ENCODE measurements around the gene KSR2. TPM values are rescaled to one million over a fixed set of nuclear protein-coding genes. Genes with fewer than 3 reads are reported as not detected.

KSR2 gene
- total and polyA plus RNA-seq, 9 donors, result under 0.01 to 0.15 (median 0.08) TPM; not detected in 4

DNA sequence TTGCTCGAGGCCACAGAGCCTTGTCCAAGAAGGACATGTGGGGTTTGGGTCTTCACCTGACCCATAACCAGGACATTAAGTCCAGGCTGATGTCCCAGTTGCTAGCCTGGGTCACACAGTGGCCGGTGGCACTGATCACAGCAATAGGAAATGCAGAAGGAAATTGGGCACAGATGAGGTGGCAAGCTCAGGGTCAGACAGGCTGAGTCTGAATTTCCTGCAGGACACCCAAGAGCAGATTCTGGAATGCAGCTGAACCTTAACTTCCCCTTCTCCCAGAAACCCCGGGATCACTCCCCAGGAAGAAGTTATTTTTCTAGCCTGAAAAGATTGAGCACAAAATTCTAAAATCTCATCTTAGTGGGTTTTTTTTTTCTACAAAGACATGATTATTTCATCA lies 199.9 kb downstream of the KSR2 start:
- no peaks in the 10 kb centered on the region for H3K36me3 ChIP-seq
- intact Hi-C loops (cut with DNase I), result no loop called here
- no peak for DNase-seq
- 64 to 76% (median 66%) methylated on average over 3 of the region's 3 CpGs for WGBS, 3 donors
- H3K4me1 ChIP-seq (ENCODE audit: insufficient read depth), result no peaks in the 10 kb centered on the region
- no peak overlapping the region for H3K4me3 ChIP-seq
- no peaks in the 10 kb centered on the region for H3K27me3 ChIP-seq
- H3K27ac ChIP-seq, result no peak overlapping the region
- H3K9me3 ChIP-seq, result no peaks in the 10 kb centered on the region
- TF ChIP-seq, protein P1, sequence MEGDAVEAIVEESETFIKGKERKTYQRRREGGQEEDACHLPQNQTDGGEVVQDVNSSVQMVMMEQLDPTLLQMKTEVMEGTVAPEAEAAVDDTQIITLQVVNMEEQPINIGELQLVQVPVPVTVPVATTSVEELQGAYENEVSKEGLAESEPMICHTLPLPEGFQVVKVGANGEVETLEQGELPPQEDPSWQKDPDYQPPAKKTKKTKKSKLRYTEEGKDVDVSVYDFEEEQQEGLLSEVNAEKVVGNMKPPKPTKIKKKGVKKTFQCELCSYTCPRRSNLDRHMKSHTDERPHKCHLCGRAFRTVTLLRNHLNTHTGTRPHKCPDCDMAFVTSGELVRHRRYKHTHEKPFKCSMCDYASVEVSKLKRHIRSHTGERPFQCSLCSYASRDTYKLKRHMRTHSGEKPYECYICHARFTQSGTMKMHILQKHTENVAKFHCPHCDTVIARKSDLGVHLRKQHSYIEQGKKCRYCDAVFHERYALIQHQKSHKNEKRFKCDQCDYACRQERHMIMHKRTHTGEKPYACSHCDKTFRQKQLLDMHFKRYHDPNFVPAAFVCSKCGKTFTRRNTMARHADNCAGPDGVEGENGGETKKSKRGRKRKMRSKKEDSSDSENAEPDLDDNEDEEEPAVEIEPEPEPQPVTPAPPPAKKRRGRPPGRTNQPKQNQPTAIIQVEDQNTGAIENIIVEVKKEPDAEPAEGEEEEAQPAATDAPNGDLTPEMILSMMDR (IDR thresholded peaks at IDR 0.05), result no peak
- TF ChIP-seq POLR2A (IDR thresholded peaks at IDR 0.05), result no peak
- no peak for TF ChIP-seq EP300 (IDR thresholded peaks at IDR 0.05)

DNA sequence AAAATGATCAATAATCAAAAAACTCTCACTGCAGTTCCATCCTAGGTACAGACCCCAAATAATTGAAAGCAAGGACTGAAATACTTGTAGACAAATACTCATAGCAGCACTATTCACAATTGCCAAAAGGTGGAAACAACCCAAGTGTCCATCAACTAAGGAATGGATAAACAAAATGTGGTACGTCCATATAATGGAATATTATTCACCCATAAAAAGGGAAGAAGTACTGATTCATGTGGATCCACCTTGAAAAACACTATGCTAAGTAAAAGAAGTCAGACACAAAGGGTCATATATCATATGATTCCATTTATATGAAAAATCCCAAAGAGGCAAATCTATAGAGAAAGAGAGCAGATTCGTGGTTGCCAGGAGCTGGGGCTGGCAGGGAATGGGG lies 202.8 kb downstream of the KSR2 start:
- Histone ChIP-seq H3K4me1 (ENCODE audit: insufficient read depth) (no peaks in the 10 kb centered on the region), H3K9me3 (no peaks in the 10 kb centered on the region), H3K4me3 (no peak overlapping the region), H3K27ac (no peak overlapping the region), H3K36me3 (no peaks in the 10 kb centered on the region), H3K27me3 (no peaks in the 10 kb centered on the region)
- TF ChIP-seq POLR2A (IDR thresholded peaks at IDR 0.05) (no peak), EP300 (IDR thresholded peaks at IDR 0.05) (no peak)
- TF ChIP-seq, protein P1 (IDR thresholded peaks at IDR 0.05), result no peak
- no peak for DNase-seq
- intact Hi-C loops (cut with DNase I), result no loop called here
- WGBS, 3 donors, result 62 to 96% (median 87%) methylated on average over 2 of the region's 2 CpGs

DNA sequence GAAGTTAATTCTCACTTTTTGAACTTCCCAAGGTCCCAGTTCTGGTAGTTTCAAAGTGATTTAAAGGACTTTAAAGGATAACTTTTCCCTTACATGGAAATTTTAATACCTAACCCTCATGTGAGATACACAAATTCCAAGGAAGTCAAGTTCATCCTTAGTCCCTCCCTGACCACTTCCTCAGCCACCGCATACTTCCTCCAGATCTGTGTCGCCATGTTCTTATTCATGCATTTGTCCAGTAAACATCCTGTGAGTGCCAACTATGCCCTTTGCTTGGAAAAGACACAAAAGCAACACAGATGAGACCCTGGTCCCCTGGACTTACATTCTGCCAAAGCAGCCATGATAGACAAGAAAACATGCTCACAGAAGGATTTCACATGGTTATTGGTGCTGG lies 206.6 kb downstream of the KSR2 start:
- no peak for TF ChIP-seq POLR2A (IDR thresholded peaks at IDR 0.05)
- TF ChIP-seq EP300 (IDR thresholded peaks at IDR 0.05), result no peak
- TF ChIP-seq, protein P1 (IDR thresholded peaks at IDR 0.05), result no peak
- Histone ChIP-seq H3K9me3 (no peaks in the 10 kb centered on the region), H3K4me3 (no peak overlapping the region), H3K4me1 (ENCODE audit: insufficient read depth) (no peaks in the 10 kb centered on the region), H3K27ac (no peak overlapping the region), H3K36me3 (no peaks in the 10 kb centered on the region), H3K27me3 (no peaks in the 10 kb centered on the region)
- intact Hi-C loops (cut with DNase I), result no loop called here
- WGBS, 3 donors, result 86 to 97% (median 86%) methylated on average over 2 of the region's 2 CpGs
- DNase-seq, result no peak

DNA sequence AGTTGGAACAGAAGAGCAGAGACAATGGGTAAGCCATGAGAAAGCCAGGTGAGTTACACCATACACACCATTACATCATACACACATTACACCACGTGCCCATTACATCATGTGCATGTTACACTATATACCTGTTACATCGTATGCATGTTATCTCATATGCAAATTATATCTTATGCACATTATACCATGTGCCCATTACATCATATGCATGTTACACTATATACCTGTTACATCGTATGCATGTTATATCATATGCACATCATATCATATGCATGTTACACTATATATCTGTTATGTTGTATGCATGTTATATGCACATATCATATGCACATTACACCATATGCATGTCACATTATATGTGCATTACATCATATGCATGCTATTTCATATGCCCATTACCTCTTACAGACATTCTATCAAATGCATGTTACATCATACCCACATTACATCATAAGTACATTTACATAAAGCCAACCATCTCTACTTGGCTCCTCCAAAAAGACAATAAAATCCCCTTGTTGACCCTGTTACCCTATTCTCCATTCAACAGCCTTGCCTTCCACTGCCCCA lies 207.2 kb downstream of the KSR2 start:
- no peak for DNase-seq
- 82 to 89% (median 89%) methylated on average over 3 of the region's 3 CpGs for WGBS, 3 donors
- H3K4me3 ChIP-seq, result no peak overlapping the region
- intact Hi-C loops (cut with DNase I), result no loop called here
- H3K9me3 ChIP-seq, result no peaks in the 10 kb centered on the region
- no peaks in the 10 kb centered on the region for H3K4me1 ChIP-seq (ENCODE audit: insufficient read depth)
- H3K27me3 ChIP-seq, result no peaks in the 10 kb centered on the region
- no peaks in the 10 kb centered on the region for H3K36me3 ChIP-seq
- H3K27ac ChIP-seq, result no peak overlapping the region
- TF ChIP-seq EP300 (IDR thresholded peaks at IDR 0.05), result no peak
- no peak for TF ChIP-seq POLR2A (IDR thresholded peaks at IDR 0.05)
- TF ChIP-seq, protein P1 (IDR thresholded peaks at IDR 0.05), result no peak

Data from ovary (tissue), 9 donors.